Kidney capillary endothelial cell (primary cell): Measurements from ENCODE around the gene LHFPL3.
"Not testable (repeated sequence)": the region's sequence is repeated elsewhere in the genome, so short reads cannot be mapped to it uniquely, and the experiment has no call there.

ENCODE experiments used
- DNase-seq: peaks from one replicate; pipeline ENCODE4 v3.0.0-alpha.2; 2018; ENCODE audit warnings: low spot score

LHFPL3 gene

GRCh38 chr7:104695563-104695962 is 367.2 kb downstream of the LHFPL3 start:
- DNase-seq: no peak

GRCh38 chr7:104700336-104700735 is 371.9 kb downstream of the LHFPL3 start:
- no peak for DNase-seq

DNA sequence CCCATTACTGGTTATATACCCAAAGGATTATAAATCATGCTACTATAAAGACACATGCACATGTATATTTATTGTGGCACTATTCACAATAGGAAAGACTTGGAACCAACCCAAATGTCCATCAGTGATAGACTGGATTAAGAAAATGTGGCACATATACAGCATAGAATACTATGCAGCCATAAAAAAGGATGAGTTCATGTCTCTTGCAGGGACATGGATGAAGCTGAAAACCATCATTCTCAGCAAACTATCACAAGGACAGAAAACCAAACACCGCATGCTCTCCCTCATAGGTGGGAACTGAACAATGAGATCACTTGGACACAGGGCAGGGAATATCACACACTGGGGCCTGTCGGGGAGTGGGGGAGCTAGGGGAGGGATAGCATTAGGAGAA is 392.6 kb downstream of the LHFPL3 start:
- DNase-seq: not testable (repeated sequence)

GRCh38 chr7:104723001-104723400 is 394.6 kb downstream of the LHFPL3 start:
- DNase-seq: no peak

DNA sequence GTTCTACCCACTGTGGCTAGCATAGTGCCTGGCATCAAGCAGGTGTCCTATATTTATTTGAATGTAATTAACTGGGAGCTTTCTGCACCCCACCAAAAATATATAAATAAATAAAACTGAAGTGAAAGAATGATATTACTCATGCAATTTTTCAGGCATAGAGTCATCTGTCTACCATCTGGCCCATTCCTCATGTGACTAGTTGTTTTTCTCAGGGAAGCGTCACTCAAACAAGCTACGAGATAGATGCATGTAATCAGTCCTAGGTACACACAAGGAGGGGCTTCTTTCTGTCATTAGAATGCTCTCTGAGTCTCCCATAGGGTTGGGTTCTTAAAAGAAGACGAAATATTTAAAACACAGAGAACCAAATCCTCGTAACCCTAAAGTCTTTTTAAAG is 430.1 kb downstream of the LHFPL3 start:
- no peak for DNase-seq

GRCh38 chr7:104761892-104762291 is 433.5 kb downstream of the LHFPL3 start:
- no peak for DNase-seq

DNA sequence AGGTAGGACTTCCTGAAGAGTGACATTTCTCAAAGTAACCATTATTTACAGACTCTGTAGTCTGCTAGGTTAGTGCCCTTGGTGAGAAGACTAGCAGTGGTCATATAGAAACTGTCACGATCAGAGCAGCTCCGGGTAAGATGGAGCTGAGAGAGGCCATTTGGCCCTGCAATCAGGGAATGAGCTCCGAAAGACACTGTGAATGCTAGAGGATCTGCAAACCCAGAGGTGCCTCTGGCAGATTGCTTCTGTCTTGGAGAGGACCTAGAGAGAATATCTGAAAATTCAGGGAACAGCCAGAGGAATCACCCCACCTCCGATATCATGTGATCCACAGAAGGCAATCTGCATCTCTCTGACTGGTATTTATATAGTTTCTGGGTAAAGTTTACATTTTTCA is 438.7 kb downstream of the LHFPL3 start:
- no peak for DNase-seq

DNA sequence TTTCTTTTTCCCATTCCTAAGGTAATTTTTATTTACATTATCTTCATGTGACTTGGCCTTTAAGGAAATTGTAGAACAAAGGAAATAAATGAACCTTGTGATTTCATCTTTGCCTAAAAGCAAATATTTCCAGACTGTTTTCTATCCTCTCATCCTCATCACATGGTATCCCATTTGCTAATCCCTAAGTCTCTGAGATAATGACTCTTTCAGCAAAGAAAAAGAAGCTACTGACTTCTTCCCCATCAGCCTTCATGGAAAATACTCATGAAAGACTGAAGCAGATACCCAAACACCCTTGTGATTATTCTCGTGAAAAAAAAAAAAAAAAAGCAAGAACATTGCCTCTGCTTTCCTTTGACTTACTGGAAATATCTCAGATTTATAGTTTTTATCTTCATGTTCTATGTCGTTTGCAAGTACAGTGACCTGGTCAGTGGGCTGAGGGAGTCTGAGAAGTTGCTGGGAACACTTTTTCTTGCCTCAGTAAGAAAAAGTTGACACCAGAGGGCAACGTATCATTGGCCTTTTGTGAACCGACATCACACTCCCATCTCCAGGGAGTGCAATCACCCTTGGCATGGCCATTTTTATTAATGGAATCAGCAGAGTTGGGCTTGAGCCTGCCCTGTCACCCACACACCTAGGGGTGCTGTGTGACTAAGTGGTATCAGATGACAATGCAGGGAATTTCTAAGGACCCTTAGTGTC is 439.6 kb downstream of the LHFPL3 start:
- DNase-seq: no peak

GRCh38 chr7:104772405-104773345 is 444.3 kb downstream of the LHFPL3 start:
- DNase-seq: peak; percentile 35

DNA sequence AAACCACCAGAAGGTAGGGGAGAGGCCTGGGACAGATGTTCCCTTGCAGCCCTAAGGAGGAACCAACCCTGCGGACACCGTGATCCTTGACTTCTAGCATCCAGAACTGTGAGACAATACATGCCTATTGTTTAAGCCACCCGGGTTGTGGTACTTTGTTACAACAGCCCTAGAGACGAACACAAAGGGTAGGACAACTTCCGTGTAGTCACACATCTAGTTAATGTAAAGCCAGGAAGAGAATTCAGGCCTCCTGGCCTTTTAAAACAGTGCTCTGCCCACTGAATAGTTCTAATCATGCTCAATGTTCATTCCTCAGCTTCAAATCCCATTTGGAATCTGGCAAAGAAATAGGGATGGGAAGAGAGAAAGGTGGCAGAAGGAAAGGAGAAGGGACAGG is 445.4 kb downstream of the LHFPL3 start:
- DNase-seq: no peak

DNA sequence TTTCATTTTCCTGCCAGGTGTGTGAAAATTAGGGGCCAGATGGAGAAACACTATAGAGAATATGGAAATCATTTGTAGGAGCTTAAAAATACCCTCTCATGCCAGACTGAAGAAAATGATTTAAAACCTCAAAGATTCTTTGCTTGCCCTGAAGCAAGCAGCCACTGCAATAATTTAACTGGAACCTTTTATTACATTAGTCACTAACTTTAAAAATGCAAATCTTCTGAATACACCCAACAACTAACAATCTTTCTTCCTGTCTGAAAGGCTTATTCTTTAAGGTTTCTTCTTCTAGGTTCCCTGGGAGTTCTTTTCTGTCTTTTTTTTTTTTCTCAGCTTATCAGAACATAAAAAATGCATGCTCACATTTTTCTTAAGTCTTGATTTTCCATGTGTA is 447.1 kb downstream of the LHFPL3 start:
- no peak for DNase-seq

DNA sequence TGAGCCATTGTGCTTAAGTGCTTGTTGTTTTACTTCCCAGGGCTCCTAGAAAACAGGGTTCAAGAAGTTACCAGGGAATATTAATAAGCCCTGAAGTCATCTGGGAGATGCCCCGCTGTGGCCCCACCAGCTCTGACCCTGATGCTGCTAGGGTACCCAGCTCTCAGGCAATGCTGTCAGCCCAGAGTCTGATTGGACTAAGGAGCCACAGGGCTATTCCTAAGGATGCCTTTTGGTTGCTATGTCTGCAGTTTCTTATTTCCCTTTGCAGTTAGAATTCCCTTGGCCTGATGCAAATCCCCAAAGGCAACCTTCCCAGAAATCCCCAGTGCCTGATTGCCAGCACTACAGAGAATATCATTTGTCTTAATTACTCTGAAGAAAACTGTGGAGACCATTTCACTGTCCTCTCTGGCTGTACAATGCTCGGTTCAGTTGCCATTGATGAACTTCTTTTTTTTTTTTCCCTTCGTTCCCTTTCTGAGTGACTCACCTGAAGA is 448.9 kb downstream of the LHFPL3 start:
- DNase-seq: no peak

GRCh38 chr7:104779888-104780287 is 451.5 kb downstream of the LHFPL3 start:
- no peak for DNase-seq

GRCh38 chr7:104784686-104785085 is 456.3 kb downstream of the LHFPL3 start:
- DNase-seq: no peak

DNA sequence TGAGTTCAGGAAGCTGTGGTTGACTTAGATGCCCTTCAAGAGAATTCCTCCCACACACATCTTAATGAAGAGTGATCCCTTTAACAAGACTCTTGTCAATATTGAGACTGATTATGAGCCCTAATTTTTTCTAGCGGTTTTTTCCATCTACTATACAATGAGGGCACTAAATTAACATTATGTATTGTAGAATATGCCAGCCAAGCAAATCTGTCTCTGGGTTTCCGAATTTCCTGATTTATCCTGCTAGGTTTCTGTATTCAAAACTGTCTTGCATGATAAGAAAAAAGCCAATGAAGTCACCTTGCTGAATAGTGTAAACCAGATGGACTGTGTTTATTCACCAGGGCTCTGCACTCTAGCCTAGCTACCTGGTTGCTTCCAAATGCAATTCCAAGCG is 461.4 kb downstream of the LHFPL3 start:
- no peak for DNase-seq

DNA sequence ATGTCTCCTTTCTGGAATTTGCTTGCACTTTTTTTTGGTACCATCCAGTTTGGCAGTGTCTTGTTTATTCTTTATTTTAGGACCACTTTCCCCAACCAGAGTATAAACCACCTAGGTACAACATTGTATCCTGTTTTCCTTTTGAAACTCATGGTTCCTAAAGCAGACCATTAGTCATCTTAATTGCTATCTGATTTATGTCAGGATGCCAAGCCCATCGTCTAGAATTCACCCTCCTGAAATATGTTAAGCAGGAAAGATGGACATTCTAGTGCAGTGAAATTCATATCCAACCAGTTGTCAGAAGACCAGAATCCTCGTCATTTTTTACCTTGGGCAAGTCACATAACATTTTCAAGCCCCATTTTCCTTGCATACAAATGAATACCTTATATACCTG is 462.0 kb downstream of the LHFPL3 start:
- DNase-seq: no peak

GRCh38 chr7:104791080-104791479 is 462.7 kb downstream of the LHFPL3 start:
- peak; percentile 46 for DNase-seq

DNA sequence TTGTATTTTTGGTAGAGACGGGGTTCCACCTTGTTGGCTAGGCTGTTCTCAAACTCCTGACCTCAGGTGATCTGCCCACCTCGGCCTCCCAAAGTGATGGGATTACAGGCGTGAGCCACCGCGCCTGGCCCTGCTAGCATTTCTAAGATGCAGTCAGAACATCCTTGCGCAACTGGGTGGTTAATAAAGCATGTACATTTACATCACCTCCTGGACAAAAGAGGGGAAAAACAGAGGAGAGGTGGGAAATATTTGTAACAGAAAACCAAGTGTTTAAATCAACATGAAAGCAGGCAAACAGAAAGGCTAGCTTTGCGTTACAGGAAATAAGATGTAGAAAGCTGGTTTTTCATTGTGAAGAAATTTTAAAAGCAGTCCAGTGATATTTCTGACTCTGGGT is 464.7 kb downstream of the LHFPL3 start:
- DNase-seq: no peak

DNA sequence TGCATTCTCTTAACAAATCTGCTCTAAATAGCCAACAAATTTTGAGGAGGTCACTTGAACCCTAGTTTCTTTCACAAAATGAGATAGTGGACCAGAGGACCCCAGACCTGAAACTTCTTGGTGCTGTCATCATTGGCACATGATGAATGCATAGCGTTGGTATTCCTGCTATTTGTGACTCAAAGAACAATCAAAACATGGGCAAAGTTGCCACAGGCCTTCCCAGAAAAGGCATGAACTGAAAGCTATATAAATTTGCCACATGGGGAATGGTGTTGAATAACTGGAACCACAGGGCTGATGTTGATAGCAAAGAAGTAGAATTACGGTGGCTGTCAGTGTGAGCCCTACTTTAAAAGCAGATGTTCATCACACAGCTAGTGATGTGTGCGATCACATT is 465.8 kb downstream of the LHFPL3 start:
- DNase-seq: no peak

GRCh38 chr7:104794589-104794988 is 466.2 kb downstream of the LHFPL3 start:
- no peak for DNase-seq

GRCh38 chr7:104795086-104795485 is 466.7 kb downstream of the LHFPL3 start:
- no peak for DNase-seq

DNA sequence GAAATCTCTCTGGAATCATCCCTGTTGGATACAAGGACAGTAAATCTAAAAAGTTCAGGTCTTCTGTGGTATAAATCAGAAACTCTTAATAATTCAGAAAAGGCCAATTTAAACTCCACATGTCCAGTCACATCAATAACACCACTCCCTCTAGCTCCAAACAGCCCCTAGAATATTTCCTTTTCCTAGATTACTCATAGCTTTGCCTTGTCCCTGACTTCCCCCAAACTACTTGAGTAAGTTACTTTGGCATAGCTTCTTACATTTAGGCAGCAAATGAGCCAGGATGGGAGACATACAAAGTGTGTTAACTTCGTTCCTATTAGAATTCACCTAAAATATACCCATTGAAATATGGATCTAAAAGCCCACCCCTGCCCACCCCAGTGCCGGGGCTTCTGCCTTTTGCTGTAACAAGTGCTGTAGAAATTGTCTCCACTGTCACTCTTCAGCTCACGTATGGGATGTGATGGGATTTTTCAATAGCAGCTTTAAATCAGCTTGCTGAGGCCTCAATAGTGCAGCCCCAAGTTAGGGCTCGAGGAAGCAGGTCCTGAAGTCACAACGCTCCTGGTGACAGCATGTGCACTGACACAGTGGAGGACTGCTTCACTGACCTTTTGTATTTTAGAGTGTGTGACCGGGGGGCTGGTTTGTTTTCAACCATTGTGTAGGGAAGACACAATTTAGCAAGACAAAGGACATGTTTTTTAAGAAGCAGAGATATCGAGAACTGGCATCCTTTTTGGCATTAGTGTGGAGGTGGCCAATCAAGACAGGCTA is 467.4 kb downstream of the LHFPL3 start:
- peak; percentile 30 for DNase-seq
